OCI-LY1 (cell line): ENCODE measurements around the gene RASSF8.

ENCODE experiments used
- CTCF ChIP-seq: fragments of 200-600 bp; sonication (generic), shearing (Covaris generic); IDR thresholded peaks from 2 replicates; pipeline ENCODE4 v1.5.1; 2017; ENCODE audit warnings: mild to moderate bottlenecking, antibody characterized with exemption, low read length, moderate library complexity, mixed read lengths
- EZH2 ChIP-seq: fragments of 200-600 bp; sonication (generic), shearing (Covaris generic); IDR thresholded peaks from 2 replicates; pipeline ENCODE4 v1.8.0; 2017; ENCODE audit warnings: borderline replicate concordance, mixed run types, mild to moderate bottlenecking, antibody characterized with exemption, low read length, moderate library complexity, mixed read lengths

- TF ChIP-seq CTCF (no peak), EZH2 (no peak)
Observed at GRCh38 chr12:26121323-26122060, 163.0 kb downstream of the RASSF8 start.
